Amniotic stem cell (primary cell): ENCODE data around the gene TNFRSF13B.
"Not testable (repeated sequence)": the region's sequence is repeated elsewhere in the genome, so short reads cannot be mapped to it uniquely, and the experiment has no call there.

Experiments
- DNase-seq: peaks from one replicate; lab custom pipeline; 2025; lab: John Stamatoyannopoulos, UW

TNFRSF13B gene

DNA sequence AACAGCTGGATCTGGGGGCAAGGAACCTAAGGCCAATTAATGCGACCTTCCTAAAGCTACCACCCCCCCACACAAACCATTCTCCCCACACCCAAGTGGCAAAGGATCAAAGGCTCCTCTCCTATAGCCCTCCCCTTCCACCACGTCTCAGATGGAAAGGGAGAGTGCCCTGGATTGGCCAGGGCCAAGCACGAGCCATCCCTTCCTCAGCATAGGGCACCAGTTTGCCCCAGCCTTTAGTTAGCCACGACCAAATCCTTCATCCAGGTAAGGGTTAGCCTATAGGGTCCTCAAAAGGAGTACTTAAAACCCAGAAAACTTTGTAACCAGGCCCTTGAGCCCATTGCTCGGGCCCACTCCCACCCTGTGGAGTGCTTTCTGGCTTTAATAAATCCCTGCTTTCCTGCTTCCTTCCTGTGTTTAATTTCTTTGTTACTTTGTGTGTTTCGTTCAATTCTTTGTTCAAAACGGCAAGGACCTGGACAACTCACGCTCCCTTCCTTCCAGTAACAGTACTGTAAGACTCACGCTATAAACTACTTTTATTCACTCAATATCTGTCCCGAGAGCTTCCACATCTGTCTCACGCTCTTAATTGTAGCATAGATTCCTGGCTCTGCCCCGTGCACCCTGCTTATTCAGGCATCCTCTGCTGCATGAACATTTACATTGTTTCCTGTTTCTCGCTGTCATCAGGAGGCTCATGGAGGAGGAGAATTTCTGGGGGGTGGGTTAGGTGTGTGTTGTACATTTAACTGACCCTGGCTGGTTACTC lies 62.3 kb downstream of the TNFRSF13B start:
- DNase-seq = no peak

DNA sequence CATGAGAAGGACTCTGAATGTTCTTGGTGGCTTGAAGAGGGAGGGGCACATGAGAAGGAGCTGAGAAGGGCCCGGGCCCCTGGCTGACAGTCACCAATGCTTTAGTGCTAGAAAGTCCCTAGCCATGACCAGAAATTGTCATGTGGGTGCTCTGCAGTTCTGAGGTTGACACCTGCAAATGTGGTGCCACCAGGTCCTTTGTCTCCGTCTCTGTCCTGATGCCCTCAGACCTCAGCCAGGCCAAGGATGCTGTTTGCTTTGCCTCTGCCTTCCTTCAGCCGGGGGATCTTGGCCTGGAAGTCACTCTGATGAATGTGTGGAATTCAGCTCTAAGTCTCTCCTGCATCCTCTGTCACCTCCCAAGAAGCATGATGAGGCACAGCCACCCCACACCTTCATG lies 63.6 kb downstream of the TNFRSF13B start:
- no peak for DNase-seq

DNA sequence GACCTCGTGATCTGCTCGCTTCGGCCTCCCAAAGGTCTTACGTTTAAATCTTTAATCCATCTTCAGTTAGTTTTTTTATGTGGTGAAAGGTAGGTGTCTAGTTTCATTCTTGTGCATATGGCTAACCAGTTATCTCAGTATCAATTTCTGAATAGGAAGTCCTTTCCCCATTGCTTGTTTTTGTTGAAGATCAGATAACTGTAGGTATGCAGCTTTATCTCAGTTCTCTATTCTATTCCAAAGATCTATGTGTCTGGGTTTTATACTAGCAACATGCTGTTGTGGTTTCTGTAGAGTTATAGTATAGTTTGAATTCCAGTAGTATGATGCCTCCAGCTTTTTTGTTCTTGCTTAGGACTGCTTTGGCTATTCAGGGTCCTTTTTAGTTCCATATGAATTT lies 65.2 kb downstream of the TNFRSF13B start:
- no peak for DNase-seq

GRCh38 chr17:16905593-16906191 lies 66.2 kb downstream of the TNFRSF13B start:
- DNase-seq = peak; percentile 35

DNA sequence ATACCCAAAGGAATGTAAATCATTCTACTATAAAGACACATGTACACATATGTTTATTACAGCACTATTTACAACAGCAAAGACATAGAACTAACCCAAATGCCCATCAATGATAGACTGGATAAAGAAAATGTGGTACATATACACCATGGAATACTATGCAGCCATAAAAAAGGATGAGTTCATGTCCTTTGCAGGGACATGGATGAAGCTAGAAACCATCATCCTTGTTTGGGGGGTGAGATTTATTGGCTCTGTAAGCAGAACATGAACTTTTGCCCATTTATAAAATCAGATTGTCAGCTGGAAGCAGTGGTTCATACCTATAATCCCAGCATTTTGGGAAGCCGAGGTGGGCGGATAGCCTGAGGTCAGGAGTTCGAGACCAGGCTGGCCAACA lies 68.8 kb downstream of the TNFRSF13B start:
- not testable (repeated sequence) for DNase-seq

DNA sequence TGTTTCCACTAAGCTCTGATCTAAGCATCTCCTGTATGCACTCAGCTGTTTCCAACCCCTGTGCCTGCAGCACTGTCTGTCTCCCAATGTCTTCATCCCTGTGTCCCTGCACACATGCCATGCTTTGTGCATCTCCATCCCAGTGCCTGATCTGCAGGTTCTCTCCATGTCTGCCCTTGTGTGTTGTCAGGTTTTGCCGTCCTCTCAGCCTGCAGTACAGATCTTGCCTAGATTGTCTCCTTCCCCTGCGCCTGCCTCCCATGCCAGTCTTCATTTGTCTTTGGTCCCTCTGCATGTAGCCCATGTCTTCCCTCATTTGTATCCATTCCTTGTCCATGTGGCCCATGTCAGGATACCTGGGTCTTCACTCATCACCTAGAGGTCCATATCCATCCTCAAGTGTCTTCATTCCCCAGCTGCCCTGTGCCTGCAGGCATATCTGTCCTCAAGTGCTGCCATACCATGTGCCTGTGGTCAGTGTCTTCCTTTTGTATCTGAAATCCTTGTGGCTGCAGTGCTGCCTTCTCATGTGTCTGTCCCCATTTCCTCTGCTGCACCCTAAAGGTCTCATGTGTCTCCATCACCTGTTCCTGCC lies 71.5 kb downstream of the TNFRSF13B start:
- no peak for DNase-seq

DNA sequence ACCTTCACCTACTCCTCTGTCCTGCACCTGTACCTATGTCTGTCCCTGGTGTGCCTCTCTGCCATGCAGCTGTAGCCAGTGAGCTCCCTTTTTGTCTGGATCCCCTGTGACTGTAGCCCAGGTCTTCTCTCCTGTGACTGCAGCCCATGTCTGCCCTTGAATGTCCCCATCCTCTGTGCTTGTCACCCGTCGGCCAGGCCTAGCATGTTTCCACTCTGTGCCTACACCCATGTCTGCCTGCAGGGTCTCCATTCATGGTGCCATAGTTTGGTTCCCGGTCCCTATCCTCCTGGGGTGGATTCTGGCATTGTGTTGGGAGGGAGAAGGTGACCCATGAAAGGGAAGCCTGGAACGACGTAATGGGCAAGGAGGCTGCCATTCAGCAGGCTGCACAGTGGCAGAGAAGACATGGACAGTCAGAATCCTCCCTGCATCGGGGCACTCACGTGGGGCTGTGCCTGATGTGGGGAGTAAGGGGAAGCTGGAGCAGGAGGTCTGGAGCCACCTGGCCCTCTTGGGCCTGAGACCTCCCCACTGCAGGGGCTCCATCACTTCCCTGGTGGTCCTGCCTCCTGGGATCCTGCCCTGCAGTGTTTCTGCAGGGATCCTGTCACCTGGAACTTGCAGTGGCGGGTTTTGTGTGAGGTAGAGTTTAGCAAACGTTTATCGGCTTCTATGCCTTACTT lies 74.6 kb downstream of the TNFRSF13B start:
- not testable (repeated sequence) for DNase-seq

- DNase-seq = not testable (repeated sequence)
Observed at GRCh38 chr17:16896235-16896634, 75.7 kb downstream of the TNFRSF13B start.

GRCh38 chr17:16893527-16893926 lies 78.4 kb downstream of the TNFRSF13B start:
- DNase-seq = not testable (repeated sequence)

DNA sequence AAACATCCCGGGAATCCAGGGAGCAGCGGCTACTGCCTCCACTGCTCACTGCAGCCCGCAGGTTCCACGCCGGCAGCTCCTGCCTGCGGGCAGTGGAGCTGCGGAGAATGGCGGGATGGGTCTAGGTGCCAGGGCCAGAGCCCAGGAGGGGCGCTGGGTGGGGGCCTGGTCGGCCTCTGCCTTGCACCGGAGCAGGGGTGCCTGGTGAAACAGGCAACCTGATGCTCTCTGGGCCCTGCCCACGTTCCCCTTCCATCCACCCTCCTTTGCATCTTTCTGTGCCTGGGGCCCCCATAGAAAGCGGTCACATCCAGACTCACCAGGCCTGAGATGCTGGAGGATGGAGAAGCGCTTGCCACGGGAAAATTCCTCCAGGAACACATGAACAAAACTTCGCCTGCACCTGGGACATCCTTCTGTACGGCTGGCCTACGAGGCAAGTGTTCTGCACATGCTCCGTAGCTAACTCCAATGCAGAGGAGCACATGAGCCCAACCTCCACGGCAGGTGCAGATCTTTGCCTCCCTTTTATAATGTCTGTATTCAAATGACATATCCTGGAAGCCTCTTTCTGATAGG lies 79.0 kb downstream of the TNFRSF13B start:
- not testable (repeated sequence) for DNase-seq

DNA sequence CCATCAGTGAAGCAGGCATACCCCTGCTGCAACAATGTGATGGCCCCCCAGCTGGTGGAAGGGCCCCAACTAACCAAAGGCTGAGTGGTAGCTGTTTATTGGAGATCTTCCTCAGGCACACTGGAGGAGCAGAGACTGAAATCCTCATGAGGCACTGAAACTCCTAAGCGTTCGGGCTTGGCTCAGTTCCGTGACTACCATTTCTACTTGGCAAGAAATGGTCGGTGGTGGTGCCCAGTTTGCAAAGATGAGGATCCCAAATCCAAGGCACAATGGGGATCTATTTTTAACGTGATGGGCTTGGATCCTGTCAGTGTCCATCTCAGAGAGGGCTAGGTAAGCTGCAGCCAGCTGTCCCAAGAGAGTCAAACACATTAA lies 82.8 kb downstream of the TNFRSF13B start:
- DNase-seq = no peak
